ENCODE results near the gene SMIM8. TPM values are rescaled to one million over a fixed set of nuclear protein-coding genes. Genes with fewer than 3 reads are reported as not detected.
"Not testable (repeated sequence)": the region's sequence is repeated elsewhere in the genome, so short reads cannot be mapped to it uniquely, and the experiment has no call there.

Gene SMIM8
- total and polyA plus RNA-seq, 2 of the 4 experiments (the other 2 are of a cell fraction), result 2.7 to 3.6 TPM

- DNase-seq; H4K5ac ChIP-seq (ENCODE audit: low read depth, low read length); H3K9me3 ChIP-seq (ENCODE audit: control insufficient read depth, insufficient read depth, low read length); H3K27ac ChIP-seq (ENCODE audit: insufficient read depth, low read length); H3K9ac ChIP-seq (ENCODE audit: low read depth, low read length); BruUV-seq (replicated peaks); H3K14ac ChIP-seq (replicated peaks; ENCODE audit: low read depth, low read length); dilution Hi-C loops (cut with HindIII; ENCODE audit: low sequenced_read_pairs, unreplicated experiment); H2AK5ac ChIP-seq (ENCODE audit: low read depth, low read length); H3K56ac ChIP-seq (ENCODE audit: extremely low read depth, insufficient read depth, low read length); H2AK9ac ChIP-seq (replicated peaks; ENCODE audit: low read depth, low read length, poor library complexity); H3K23ac ChIP-seq (ENCODE audit: low read depth, low read length); H3K4ac ChIP-seq (ENCODE audit: low read depth, low read length); H3K9me1 ChIP-seq (ENCODE audit: insufficient read depth, low read length); H3K4me3 ChIP-seq (ENCODE audit: insufficient read depth, low read depth, low read length); H4K91ac ChIP-seq (ENCODE audit: insufficient read depth, low read depth, low read length); H3K36me3 ChIP-seq (ENCODE audit: control insufficient read depth, insufficient read depth, low read length); H2BK15ac ChIP-seq (ENCODE audit: low read depth, low read length); ATAC-seq (ENCODE audit: low read depth); POLR2A ChIA-PET (ENCODE audit: unreplicated experiment); H2BK120ac ChIP-seq (ENCODE audit: low read depth, low read length); H2AFZ ChIP-seq (replicated peaks; ENCODE audit: low read length, poor library complexity); H3K27me3 ChIP-seq (ENCODE audit: control insufficient read depth, insufficient read depth, low read length); H3K4me2 ChIP-seq (ENCODE audit: low read depth, low read length); H2BK20ac ChIP-seq (ENCODE audit: low read depth, low read length); in situ Hi-C loops (cut with MboI; ENCODE audit: low sequenced_read_pairs); H4K8ac ChIP-seq (ENCODE audit: low read depth in 2 of 2, low read length in 2 of 2); H2BK5ac ChIP-seq (ENCODE audit: low read depth, low read length, poor library complexity, severe bottlenecking); H3K18ac ChIP-seq (ENCODE audit: low read depth, low read length); H4K20me1 ChIP-seq (ENCODE audit: insufficient read depth, low read length); H3K4me1 ChIP-seq (ENCODE audit: control insufficient read depth, insufficient read depth, low read length); CTCF ChIA-PET: not testable (repeated sequence)
- WGBS, 2 experiments (ENCODE audit: extremely low coverage in 2 of 2, insufficient read length in 1 of 2), result no CpG with 5 or more reads among the region's 1 CpG
- H3K79me1 ChIP-seq (ENCODE audit: low read depth in 1 of 2, low read length in 2 of 2), result peaks cover 7 to 12% of the 10 kb centered on the region in 2 experiments; a peak in 3 of 4 replicates
- intact Hi-C loops (cut with micrococcal nuclease), result loop anchor here (5.0 kb wide), 1 partner anchor 187 kb away; no protein-coding TSS in a partner anchor
Measured at GRCh38 chr6:87323880-87324279, 1.5 kb downstream of the SMIM8 start.

Data from IMR-90 (cell line).